NCI-H526 treated with DMSO at 0.1 percent for 48 hours (cell line): ENCODE measurements around the gene CLCN5.

Source experiments
- DNase-seq: peaks from one replicate; lab custom pipeline; 2025; lab: John Stamatoyannopoulos, UW

Gene CLCN5

GRCh38 chrX:50081282-50081889 is 159.0 kb downstream of the CLCN5 start:
- DNase-seq = no peak

GRCh38 chrX:50082741-50083140 is 160.3 kb downstream of the CLCN5 start:
- DNase-seq = no peak

GRCh38 chrX:50088645-50089044 is 166.2 kb downstream of the CLCN5 start:
- no peak for DNase-seq

- DNase-seq = no peak
Measured at GRCh38 chrX:50093625-50094024, 171.2 kb downstream of the CLCN5 start.

GRCh38 chrX:50097071-50097470 is 174.7 kb downstream of the CLCN5 start:
- DNase-seq = no peak

- DNase-seq = no peak
Measured at GRCh38 chrX:50098241-50098640, 175.8 kb downstream of the CLCN5 start.

- DNase-seq = no peak
Measured at GRCh38 chrX:50098749-50099148, 176.4 kb downstream of the CLCN5 start.

GRCh38 chrX:50099331-50099730 is 176.9 kb downstream of the CLCN5 start:
- DNase-seq = no peak

- no peak for DNase-seq
Measured at GRCh38 chrX:50100188-50100587, 177.8 kb downstream of the CLCN5 start.

GRCh38 chrX:50103176-50103575 is 180.8 kb downstream of the CLCN5 start:
- no peak for DNase-seq

- DNase-seq = no peak
Measured at GRCh38 chrX:50103866-50104566, 181.6 kb downstream of the CLCN5 start.

GRCh38 chrX:50106051-50106675 is 183.8 kb downstream of the CLCN5 start:
- no peak for DNase-seq

GRCh38 chrX:50107470-50107869 is 185.1 kb downstream of the CLCN5 start:
- no peak for DNase-seq

GRCh38 chrX:50108264-50108663 is 185.9 kb downstream of the CLCN5 start:
- no peak for DNase-seq

- no peak for DNase-seq
Measured at GRCh38 chrX:50111742-50112141, 189.3 kb downstream of the CLCN5 start.

- no peak for DNase-seq
Measured at GRCh38 chrX:50114113-50114512, 191.7 kb downstream of the CLCN5 start.

GRCh38 chrX:50115973-50116372 is 193.6 kb downstream of the CLCN5 start:
- DNase-seq = no peak

- DNase-seq = no peak
Measured at GRCh38 chrX:50117476-50117875, 195.1 kb downstream of the CLCN5 start.

GRCh38 chrX:50125480-50125879 is 203.1 kb downstream of the CLCN5 start:
- no peak for DNase-seq

GRCh38 chrX:50147972-50148371 is 225.6 kb downstream of the CLCN5 start:
- DNase-seq = no peak
